ENCODE data around the gene RNF208.
A peak's percentile ranks its signal among the peaks of the same experiment; 100 is the strongest.

The RNF208 gene

GRCh38 chr9:137199411-137200121 is 22.5 kb downstream of the RNF208 start:
- no peaks in the 10 kb centered on the region for H3F3A ChIP-seq (ENCODE audit: insufficient read depth, low read length)
- no peaks in the 10 kb centered on the region for H3K9me2 ChIP-seq (ENCODE audit: low read depth, low read length)
- H3K36me3 ChIP-seq (ENCODE audit: insufficient read depth, low read length) = no peaks in the 10 kb centered on the region; the same call in 1 of the 2 replicates
- no peaks in the 10 kb centered on the region for H4K20me1 ChIP-seq (ENCODE audit: insufficient read depth, low read length)
- H3K79me2 ChIP-seq (ENCODE audit: insufficient read depth, low read length) = peaks cover 6% of the 10 kb centered on the region; the same call in 1 of the 2 replicates
- peak overlapping the region; percentile 52 for H3K4me2 ChIP-seq (ENCODE audit: low read length)
- no peaks in the 10 kb centered on the region for H3K9me3 ChIP-seq (ENCODE audit: low read length)
- TF ChIP-seq CTCF (IDR thresholded peaks at IDR 0.05; ENCODE audit: low read length) (no peak), EZH2 (IDR thresholded peaks at IDR 0.05; ENCODE audit: borderline replicate concordance, low read length) (no peak)
- H3K9ac ChIP-seq (ENCODE audit: low read length) = no peak overlapping the region
- H3K27ac ChIP-seq (ENCODE audit: low read depth, low read length, poor library complexity, severe bottlenecking) = no peak overlapping the region
- H3K4me3 ChIP-seq (ENCODE audit: low read depth, low read length, poor library complexity, severe bottlenecking) = peak overlapping the region; percentile 45
- H2AFZ ChIP-seq (ENCODE audit: low read length) = no peak overlapping the region
- H3K4me1 ChIP-seq (ENCODE audit: insufficient read depth, low read length, severe bottlenecking) = peaks cover 41% of the 10 kb centered on the region
- H3K27me3 ChIP-seq (ENCODE audit: insufficient read depth, low read length) = peaks cover 10% of the 10 kb centered on the region

- Histone ChIP-seq H3K79me2 (ENCODE audit: insufficient read depth, low read length) (no peaks in the 10 kb centered on the region), H3K36me3 (ENCODE audit: insufficient read depth, low read length) (no peaks in the 10 kb centered on the region; the same call in 1 of the 2 replicates), H3F3A (ENCODE audit: insufficient read depth, low read length) (no peaks in the 10 kb centered on the region), H3K4me3 (ENCODE audit: low read depth, low read length, poor library complexity, severe bottlenecking) (no peak overlapping the region), H3K9ac (ENCODE audit: low read length) (no peak overlapping the region), H3K4me1 (ENCODE audit: insufficient read depth, low read length, severe bottlenecking) (peaks cover 35% of the 10 kb centered on the region), H3K27me3 (ENCODE audit: insufficient read depth, low read length) (peaks cover 13% of the 10 kb centered on the region), H3K4me2 (ENCODE audit: low read length) (no peak overlapping the region), H2AFZ (ENCODE audit: low read length) (no peak overlapping the region), H4K20me1 (ENCODE audit: insufficient read depth, low read length) (no peaks in the 10 kb centered on the region), H3K27ac (ENCODE audit: low read depth, low read length, poor library complexity, severe bottlenecking) (no peak overlapping the region), H3K9me2 (ENCODE audit: low read depth, low read length) (no peaks in the 10 kb centered on the region), H3K9me3 (ENCODE audit: low read length) (no peaks in the 10 kb centered on the region)
- TF ChIP-seq EZH2 (IDR thresholded peaks at IDR 0.05; ENCODE audit: borderline replicate concordance, low read length) (no peak), CTCF (IDR thresholded peaks at IDR 0.05; ENCODE audit: low read length) (no peak)
Observed at GRCh38 chr9:137198902-137199283, 23.1 kb downstream of the RNF208 start.

- no peak overlapping the region for H3K4me2 ChIP-seq (ENCODE audit: low read length)
- TF ChIP-seq CTCF (IDR thresholded peaks at IDR 0.05; ENCODE audit: low read length) = no peak
- TF ChIP-seq EZH2 (IDR thresholded peaks at IDR 0.05; ENCODE audit: borderline replicate concordance, low read length) = no peak
- peaks cover 13% of the 10 kb centered on the region for H3K27me3 ChIP-seq (ENCODE audit: insufficient read depth, low read length)
- H3K9ac ChIP-seq (ENCODE audit: low read length) = no peak overlapping the region
- H3K4me3 ChIP-seq (ENCODE audit: low read depth, low read length, poor library complexity, severe bottlenecking) = no peak overlapping the region
- H2AFZ ChIP-seq (ENCODE audit: low read length) = no peak overlapping the region
- no peak overlapping the region for H3K27ac ChIP-seq (ENCODE audit: low read depth, low read length, poor library complexity, severe bottlenecking)
- no peaks in the 10 kb centered on the region for H3K9me3 ChIP-seq (ENCODE audit: low read length)
- H3K9me2 ChIP-seq (ENCODE audit: low read depth, low read length) = no peaks in the 10 kb centered on the region
- H4K20me1 ChIP-seq (ENCODE audit: insufficient read depth, low read length) = no peaks in the 10 kb centered on the region
- no peaks in the 10 kb centered on the region for H3K36me3 ChIP-seq (ENCODE audit: insufficient read depth, low read length)
- H3K79me2 ChIP-seq (ENCODE audit: insufficient read depth, low read length) = no peaks in the 10 kb centered on the region
- peaks cover 28% of the 10 kb centered on the region for H3K4me1 ChIP-seq (ENCODE audit: insufficient read depth, low read length, severe bottlenecking)
- no peaks in the 10 kb centered on the region for H3F3A ChIP-seq (ENCODE audit: insufficient read depth, low read length)
Observed at GRCh38 chr9:137198051-137198901, 23.8 kb downstream of the RNF208 start.
